GM23248 (cell line): ENCODE results near the gene CASK.

Source experiments
- EZH2 ChIP-seq: fragments of 200-600 bp; sonication (generic); IDR thresholded peaks from 2 replicates; pipeline ENCODE4 v1.6.1; 2018; ENCODE audit warnings: antibody characterized with exemption, mild to moderate bottlenecking; ENCODE audit not compliant: insufficient read depth, poor library complexity, severe bottlenecking
- EZH2phosphoT487 ChIP-seq: fragments of 200-600 bp; sonication (generic); IDR thresholded peaks from 2 replicates; pipeline ENCODE4 v1.6.1; 2018; ENCODE audit warnings: antibody characterized with exemption, moderate library complexity, mild to moderate bottlenecking, low read depth; ENCODE audit not compliant: insufficient read depth

DNA sequence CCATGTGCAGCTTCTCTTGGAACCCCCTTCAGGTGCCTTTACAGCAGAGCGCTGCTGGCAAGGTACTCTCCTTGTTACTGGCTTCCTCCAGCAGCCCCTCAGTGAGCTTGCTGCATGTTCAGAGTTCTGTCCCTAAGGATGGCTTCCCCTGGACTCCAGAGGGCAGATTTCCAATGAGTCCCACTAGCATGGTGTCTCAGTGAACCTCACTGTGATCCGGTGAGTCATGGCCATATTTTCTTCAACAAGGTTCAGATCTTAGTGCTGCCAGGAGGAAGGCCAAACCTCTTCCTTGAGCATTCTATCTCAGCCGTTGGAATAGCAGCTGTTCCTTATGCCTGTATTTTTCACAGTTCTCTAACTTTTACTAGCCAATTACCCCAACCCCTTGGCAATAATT is 98.8 kb downstream of the CASK start:
- no peak for TF ChIP-seq EZH2
- no peak for TF ChIP-seq EZH2phosphoT487
